ENCODE measurements around the gene PDPR.

DNA sequence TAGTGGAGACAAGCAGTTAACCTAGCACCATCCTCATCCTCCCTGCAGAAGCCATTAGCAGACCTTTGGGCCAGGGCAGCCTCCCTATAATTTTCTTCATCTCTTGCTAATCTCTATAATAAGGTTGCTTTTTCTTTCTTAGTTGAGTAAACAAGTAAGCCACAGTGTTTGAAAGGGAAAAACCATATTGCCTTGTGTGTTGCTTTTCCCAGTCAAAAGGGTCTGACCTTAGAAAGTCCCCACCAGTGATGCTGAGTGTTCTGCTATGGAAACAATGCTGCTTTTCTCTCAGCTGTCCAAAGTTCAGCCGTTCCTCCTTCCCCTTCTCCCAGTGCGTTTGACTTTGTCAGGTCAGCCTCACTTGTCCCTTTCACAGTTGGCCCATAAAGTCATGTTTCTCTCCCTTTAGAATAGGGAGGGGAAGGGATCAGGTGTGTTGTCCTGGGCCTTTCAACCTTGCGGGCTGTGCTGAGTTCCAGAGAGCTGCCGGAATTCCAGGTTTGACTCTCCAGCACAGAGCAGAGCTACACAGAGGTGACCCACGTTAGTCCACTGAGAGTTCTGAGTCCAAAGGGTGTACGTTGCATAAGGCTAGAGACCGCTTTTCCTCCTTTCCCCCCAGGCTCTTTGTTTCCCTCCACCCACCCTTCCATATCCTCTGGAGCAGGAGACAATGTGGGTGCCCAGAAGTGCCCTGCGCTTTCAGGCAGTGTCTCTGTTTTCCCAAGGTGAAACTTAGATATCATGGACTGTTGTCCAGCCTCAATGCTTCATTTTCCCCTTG lies 43.5 kb downstream of the PDPR start:
- TF ChIP-seq, protein P1, sequence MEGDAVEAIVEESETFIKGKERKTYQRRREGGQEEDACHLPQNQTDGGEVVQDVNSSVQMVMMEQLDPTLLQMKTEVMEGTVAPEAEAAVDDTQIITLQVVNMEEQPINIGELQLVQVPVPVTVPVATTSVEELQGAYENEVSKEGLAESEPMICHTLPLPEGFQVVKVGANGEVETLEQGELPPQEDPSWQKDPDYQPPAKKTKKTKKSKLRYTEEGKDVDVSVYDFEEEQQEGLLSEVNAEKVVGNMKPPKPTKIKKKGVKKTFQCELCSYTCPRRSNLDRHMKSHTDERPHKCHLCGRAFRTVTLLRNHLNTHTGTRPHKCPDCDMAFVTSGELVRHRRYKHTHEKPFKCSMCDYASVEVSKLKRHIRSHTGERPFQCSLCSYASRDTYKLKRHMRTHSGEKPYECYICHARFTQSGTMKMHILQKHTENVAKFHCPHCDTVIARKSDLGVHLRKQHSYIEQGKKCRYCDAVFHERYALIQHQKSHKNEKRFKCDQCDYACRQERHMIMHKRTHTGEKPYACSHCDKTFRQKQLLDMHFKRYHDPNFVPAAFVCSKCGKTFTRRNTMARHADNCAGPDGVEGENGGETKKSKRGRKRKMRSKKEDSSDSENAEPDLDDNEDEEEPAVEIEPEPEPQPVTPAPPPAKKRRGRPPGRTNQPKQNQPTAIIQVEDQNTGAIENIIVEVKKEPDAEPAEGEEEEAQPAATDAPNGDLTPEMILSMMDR (conservative IDR thresholded peaks at IDR 0.05; ENCODE audit: low read length), result no peak
- no peak for TF ChIP-seq EZH2phosphoT487 (IDR thresholded peaks at IDR 0.05; ENCODE audit: borderline replicate concordance, low read depth, low read length)
